ENCODE data around the gene C11orf91.

- TF ChIP-seq POLR2AphosphoS5 (IDR thresholded peaks at IDR 0.05; ENCODE audit: borderline replicate concordance, low read depth, low read length) (no peak), EZH2 (IDR thresholded peaks at IDR 0.05) (no peak)
Measured at GRCh38 chr11:33706966-33707365, 6.3 kb upstream of the C11orf91 start.
